Fibroblast of lung (primary cell): ENCODE data around the gene FASLG. TPM values are rescaled to one million over a fixed set of nuclear protein-coding genes. Genes with fewer than 3 reads are reported as not detected.

Source experiments
- DNase-seq, 2 donors: peaks; one replicate each; pipeline versions ENCODE4 v3.0.0 to v3.0.0-alpha.2; 2010; ENCODE audit warnings: low read depth in 2 of 2
- H2AFZ ChIP-seq: 2 replicates; pipeline ENCODE4 v1.5.1; 2012; ENCODE audit warnings: low read length, control low read depth, inconsistent platforms
- H3K27ac ChIP-seq: 2 replicates; pipeline ENCODE4 v1.5.1; 2011; ENCODE audit warnings: low read length, control low read depth; ENCODE audit not compliant: insufficient read depth
- H3K27me3 ChIP-seq: 2 replicates; pipeline ENCODE4 v1.5.1; 2011; ENCODE audit warnings: mild to moderate bottlenecking, low read length; ENCODE audit not compliant: control insufficient read depth, insufficient read depth
- H3K36me3 ChIP-seq: 2 replicates; pipeline ENCODE4 v1.5.1; 2011; ENCODE audit warnings: low read length; ENCODE audit not compliant: control insufficient read depth, insufficient read depth
- H3K4me1 ChIP-seq: 2 replicates; pipeline ENCODE4 v1.5.1; 2011; ENCODE audit warnings: low read length; ENCODE audit not compliant: control insufficient read depth, insufficient read depth; ENCODE audit errors: extremely low read depth
- H3K4me2 ChIP-seq: 2 replicates; pipeline ENCODE4 v1.5.1; 2011; ENCODE audit warnings: low read length, control low read depth; ENCODE audit not compliant: insufficient read depth; ENCODE audit errors: extremely low read depth
- H3K4me3 ChIP-seq, 4 experiments: fragments of 200-600 bp in 1 of 4; sonication (generic) in 1 of 4; replicated peaks in 1 of 4; 2 replicates each; pipeline ENCODE4 v1.5.1; 2011 to 2016; ENCODE audit warnings: low read length in 4 of 4, low read depth in 3 of 4, mild to moderate bottlenecking in 3 of 4, control low read depth in 2 of 4, inconsistent platforms in 1 of 4, mixed read lengths in 1 of 4; ENCODE audit not compliant: insufficient read depth in 1 of 4; ENCODE audit errors: control extremely low read depth in 1 of 4
- H3K79me2 ChIP-seq: 2 replicates; pipeline ENCODE4 v1.5.1; 2012; ENCODE audit warnings: mild to moderate bottlenecking, low read length, inconsistent platforms; ENCODE audit not compliant: control insufficient read depth, insufficient read depth
- H3K9ac ChIP-seq: 2 replicates; pipeline ENCODE4 v1.5.1; 2011; ENCODE audit warnings: mild to moderate bottlenecking, low read length, control low read depth; ENCODE audit not compliant: insufficient read depth
- H3K9me3 ChIP-seq: 2 replicates; pipeline ENCODE4 v1.5.1; 2012; ENCODE audit warnings: low read depth, low read length; ENCODE audit not compliant: control insufficient read depth, insufficient read depth
- H4K20me1 ChIP-seq: 2 replicates; pipeline ENCODE4 v1.5.1; 2011; ENCODE audit warnings: low read length; ENCODE audit not compliant: control insufficient read depth, insufficient read depth; ENCODE audit errors: extremely low read depth
- CTCF ChIP-seq, 2 donors: IDR thresholded peaks in 1 of 2; conservative IDR thresholded peaks in 1 of 2; 1 replicate in 1 of 2; 2 replicates in 1 of 2; pipeline ENCODE4 v1.5.1; 2011 to 2012; ENCODE audit warnings: low read length in 2 of 2, control low read depth in 1 of 2, inconsistent platforms in 1 of 2, low read depth in 1 of 2, mild to moderate bottlenecking in 1 of 2
- EZH2 ChIP-seq: IDR thresholded peaks from 2 replicates; pipeline ENCODE4 v1.5.1; 2012; ENCODE audit warnings: low read length, control low read depth, mild to moderate bottlenecking; ENCODE audit errors: missing control alignments
- polyA plus RNA-seq, 2 donors: library from polyadenylated mRNA; depleted of rRNA in 1 of 2; stranded (reverse) in 1 of 2; unstranded in 1 of 2; fragments of >200 nt; gene quantifications; 2 replicates each; pipeline ENCODE4 v1.2.1, GENCODE V29; 2011 to 2012; ENCODE audit warnings: missing spikeins in 1 of 2
- total RNA-seq: library from RNA; depleted of rRNA; stranded (reverse); fragments of >200 nt; gene quantifications from 2 replicates; pipeline ENCODE4 v1.2.1, GENCODE V29; 2014

Gene FASLG
- total and polyA plus RNA-seq, 2 donors (not counting 1 experiment from before 2014, with no cell fraction given): not detected

- DNase-seq: peak in 1 of 2 donors; percentile 73
Measured at GRCh38 chr1:172699111-172699510, 40.2 kb downstream of the FASLG start.

GRCh38 chr1:172699695-172700227 is 40.9 kb downstream of the FASLG start:
- DNase-seq: peak in 1 of 2 donors; percentile 20

More at GRCh38 chr1:172699111-172699510, 40.2 kb downstream of the FASLG start:
- Histone ChIP-seq H3K9me3 (no peaks in the 10 kb centered on the region), H3K27ac (no peak overlapping the region), H3K4me3 (no peak overlapping the region), H3K9ac (no peak overlapping the region), H3K4me1 (no peaks in the 10 kb centered on the region), H2AFZ (no peak overlapping the region), H3K27me3 (no peaks in the 10 kb centered on the region), H3K36me3 (no peaks in the 10 kb centered on the region), H3K4me2 (no peak overlapping the region), H4K20me1 (no peaks in the 10 kb centered on the region), H3K79me2 (no peaks in the 10 kb centered on the region)
- TF ChIP-seq CTCF (conservative IDR thresholded peaks at IDR 0.05 in 1 of 2, IDR thresholded peaks at IDR 0.05 in 1 of 2; ENCODE audit: low read depth in 1 of 2, low read length in 2 of 2): no peak
- no peak for TF ChIP-seq EZH2

GRCh38 chr1:172700556-172700955 is 41.7 kb downstream of the FASLG start:
- H3K9ac ChIP-seq: no peak overlapping the region
- DNase-seq: no peak
- no peaks in the 10 kb centered on the region for H3K9me3 ChIP-seq
- H3K4me2 ChIP-seq: no peak overlapping the region
- H3K27me3 ChIP-seq: no peaks in the 10 kb centered on the region
- H3K4me1 ChIP-seq: no peaks in the 10 kb centered on the region
- H3K27ac ChIP-seq: no peak overlapping the region
- no peaks in the 10 kb centered on the region for H3K36me3 ChIP-seq
- no peaks in the 10 kb centered on the region for H3K79me2 ChIP-seq
- H3K4me3 ChIP-seq: no peak overlapping the region
- TF ChIP-seq EZH2 (no peak), CTCF (conservative IDR thresholded peaks at IDR 0.05 in 1 of 2, IDR thresholded peaks at IDR 0.05 in 1 of 2; ENCODE audit: low read depth in 1 of 2, low read length in 2 of 2) (no peak)
- no peak overlapping the region for H2AFZ ChIP-seq
- H4K20me1 ChIP-seq: no peaks in the 10 kb centered on the region

More at GRCh38 chr1:172699695-172700227, 40.9 kb downstream of the FASLG start:
- no peaks in the 10 kb centered on the region for H3K36me3 ChIP-seq
- H3K27ac ChIP-seq: no peak overlapping the region
- H3K9me3 ChIP-seq: no peaks in the 10 kb centered on the region
- no peak overlapping the region for H3K4me3 ChIP-seq
- H2AFZ ChIP-seq: no peak overlapping the region
- no peak for TF ChIP-seq EZH2
- TF ChIP-seq CTCF (conservative IDR thresholded peaks at IDR 0.05 in 1 of 2, IDR thresholded peaks at IDR 0.05 in 1 of 2; ENCODE audit: low read depth in 1 of 2, low read length in 2 of 2): no peak
- no peaks in the 10 kb centered on the region for H3K4me1 ChIP-seq
- no peaks in the 10 kb centered on the region for H3K27me3 ChIP-seq
- H4K20me1 ChIP-seq: no peaks in the 10 kb centered on the region
- no peaks in the 10 kb centered on the region for H3K79me2 ChIP-seq
- no peak overlapping the region for H3K9ac ChIP-seq
- H3K4me2 ChIP-seq: no peak overlapping the region
